GM18519 (cell line): ENCODE measurements around the gene C6orf132.

Experiments used
- ATAC-seq: cut with Tn5 transposase; IDR thresholded peaks from one replicate; pipeline ENCODE4 v1.9.1; 2021; ENCODE audit warnings: mild to moderate bottlenecking, moderate library complexity; ENCODE audit not compliant: unreplicated experiment, low FRiP score

C6orf132 gene

DNA sequence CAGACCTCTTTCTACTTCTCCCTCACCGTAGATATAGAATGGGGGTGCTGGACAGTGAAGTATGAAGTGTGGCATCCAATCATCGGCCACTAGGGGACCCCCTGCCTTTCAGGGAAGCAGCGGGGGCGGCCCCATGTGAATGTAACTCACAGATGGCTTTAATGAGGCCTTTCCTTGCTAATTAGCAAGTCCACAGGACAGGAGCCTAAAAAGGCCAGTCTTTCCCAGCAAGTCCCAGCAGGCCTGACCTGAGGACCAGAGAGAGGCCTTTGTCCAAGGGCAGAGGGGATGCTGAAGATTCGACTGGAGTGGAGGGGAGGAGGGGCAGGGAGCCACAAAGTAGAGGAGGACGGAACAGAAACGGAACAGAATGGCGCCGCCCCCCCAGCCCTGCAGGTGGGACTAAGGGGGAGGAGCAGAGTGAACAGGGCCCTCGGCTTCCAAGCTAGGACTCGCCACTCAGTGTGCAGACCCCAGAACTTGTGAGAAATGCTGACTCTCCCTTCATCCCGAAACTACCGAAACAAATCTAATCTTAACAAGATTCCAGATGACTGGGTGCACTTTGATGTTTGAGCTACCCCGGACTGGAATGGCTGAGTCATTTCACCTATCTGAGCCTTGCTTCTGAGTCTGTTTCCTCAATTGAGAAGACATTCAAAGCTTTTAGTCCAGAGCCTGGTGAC, 5.8 kb downstream of the C6orf132 start:
- ATAC-seq, result no peak

GRCh38 chr6:42135722-42136121, 6.7 kb downstream of the C6orf132 start:
- no peak for ATAC-seq

GRCh38 chr6:42135161-42135560, 7.3 kb downstream of the C6orf132 start:
- no peak for ATAC-seq

DNA sequence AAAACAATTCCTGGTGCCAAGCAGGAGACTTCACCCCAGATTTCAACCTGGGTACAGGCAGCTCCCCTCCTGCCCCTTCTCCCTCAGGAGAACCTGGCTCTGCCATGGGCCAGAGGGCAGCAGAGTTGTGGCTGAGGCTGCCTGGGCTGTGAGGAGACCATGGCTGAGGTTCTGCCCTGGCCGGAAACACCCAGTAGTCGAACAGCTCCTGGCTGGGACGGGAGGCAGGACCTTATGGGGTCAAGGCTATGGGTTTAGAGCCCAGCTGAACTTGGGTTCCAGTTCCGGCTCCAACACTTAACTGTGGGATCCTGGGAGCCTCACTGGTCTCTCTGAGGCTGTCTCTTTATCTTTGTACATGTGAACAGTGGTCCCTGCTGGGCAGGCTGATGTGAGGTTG, 8.5 kb downstream of the C6orf132 start:
- no peak for ATAC-seq

DNA sequence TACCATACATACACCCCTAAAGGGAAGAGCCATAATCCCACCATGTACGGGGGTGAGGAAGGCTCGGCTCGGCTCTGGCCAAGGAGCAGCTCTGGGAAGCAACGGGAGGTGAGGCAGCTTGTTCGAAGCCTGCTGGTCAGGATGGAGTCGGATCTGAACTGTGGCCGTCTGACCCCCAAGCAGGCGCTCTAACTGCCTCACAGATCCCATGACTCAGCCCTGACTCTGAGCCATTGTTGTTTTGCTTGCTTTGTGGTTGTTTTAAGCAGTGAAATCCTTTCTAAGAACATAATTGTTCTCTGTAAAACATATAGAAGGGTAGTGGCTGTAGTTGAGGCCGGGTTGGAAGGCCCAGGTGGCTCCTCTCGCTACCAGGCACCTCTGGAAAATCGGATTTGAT, 10.9 kb downstream of the C6orf132 start:
- ATAC-seq, result no peak

DNA sequence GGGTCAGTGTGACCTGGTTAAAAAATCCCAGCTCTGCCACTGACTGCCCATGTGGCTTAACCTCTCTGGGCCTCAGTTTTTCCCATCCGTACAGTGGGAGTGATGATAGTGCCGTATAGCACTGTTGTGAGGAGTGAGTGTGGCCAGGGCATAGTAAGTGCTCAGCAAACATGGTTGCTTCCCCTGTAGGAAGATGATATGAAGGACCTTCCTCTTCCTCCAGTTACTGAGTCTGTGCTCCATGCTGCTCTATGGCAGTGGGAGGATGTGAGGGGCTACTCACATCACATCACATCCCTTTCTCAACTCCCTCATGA, 13.1 kb downstream of the C6orf132 start:
- ATAC-seq, result no peak

DNA sequence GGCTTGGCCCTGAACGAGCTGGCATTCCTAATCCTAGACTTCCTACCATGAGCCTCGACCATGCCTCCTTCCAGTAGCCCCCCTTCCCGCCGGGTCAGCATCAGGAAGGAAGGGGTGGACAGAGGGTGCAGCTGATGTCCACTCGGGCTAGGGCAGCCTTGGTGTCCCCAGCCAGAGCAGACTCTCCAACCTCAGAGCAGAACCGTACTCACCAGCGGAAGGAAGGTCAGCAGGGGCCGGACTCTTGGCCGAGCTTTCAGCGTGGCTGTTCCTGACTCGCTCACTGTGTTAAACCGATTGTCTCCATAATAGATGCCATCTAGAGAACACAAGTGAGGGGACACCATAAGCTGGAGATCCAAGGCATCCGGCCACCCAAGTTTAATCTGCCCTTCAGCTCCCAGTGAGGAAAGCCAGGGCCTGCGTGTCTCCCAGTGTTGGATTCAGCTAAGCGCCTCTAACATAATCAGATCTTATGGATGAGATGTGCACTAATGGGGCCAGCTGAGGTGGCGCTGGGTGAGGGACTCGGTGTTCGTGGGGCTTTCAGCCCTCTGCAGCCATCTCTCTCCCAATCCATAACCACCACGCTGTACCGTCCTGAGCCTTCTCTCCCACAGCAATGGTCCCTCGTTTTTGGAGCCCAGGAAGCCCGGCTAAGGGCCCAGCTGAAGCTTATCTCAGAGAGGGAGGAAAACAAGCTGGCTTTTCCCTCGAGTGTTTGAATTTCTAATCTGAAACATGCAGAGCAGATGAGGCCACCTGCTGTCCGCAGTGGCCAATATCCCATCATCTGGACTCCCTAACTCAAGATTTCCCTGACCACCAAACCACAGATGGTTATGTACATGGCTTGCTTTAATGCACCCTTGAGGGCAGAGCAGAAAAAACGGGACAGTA, 13.7 kb downstream of the C6orf132 start:
- ATAC-seq, result no peak

DNA sequence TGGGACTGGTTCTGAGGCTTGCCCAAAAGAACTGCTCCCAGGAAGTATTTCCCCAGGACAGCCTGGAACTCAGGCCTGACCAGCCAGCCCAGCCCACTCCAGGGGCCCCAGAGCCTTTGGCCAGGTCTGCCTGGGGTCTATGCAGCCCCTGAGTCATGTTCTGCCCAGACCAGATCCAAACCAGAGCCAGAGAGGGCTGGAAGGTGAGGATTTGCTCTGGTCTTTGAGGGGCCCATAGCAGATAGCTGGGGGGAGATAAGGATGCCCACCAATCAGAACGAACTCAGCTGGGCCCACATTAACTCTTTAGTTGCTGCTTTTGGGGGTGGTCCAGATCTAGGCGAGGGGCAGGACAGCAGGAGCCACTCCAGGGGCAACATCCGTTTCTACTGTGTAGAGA, 16.8 kb downstream of the C6orf132 start:
- ATAC-seq, result no peak

- no peak for ATAC-seq
Measured at GRCh38 chr6:42125231-42125630, 17.2 kb downstream of the C6orf132 start.

DNA sequence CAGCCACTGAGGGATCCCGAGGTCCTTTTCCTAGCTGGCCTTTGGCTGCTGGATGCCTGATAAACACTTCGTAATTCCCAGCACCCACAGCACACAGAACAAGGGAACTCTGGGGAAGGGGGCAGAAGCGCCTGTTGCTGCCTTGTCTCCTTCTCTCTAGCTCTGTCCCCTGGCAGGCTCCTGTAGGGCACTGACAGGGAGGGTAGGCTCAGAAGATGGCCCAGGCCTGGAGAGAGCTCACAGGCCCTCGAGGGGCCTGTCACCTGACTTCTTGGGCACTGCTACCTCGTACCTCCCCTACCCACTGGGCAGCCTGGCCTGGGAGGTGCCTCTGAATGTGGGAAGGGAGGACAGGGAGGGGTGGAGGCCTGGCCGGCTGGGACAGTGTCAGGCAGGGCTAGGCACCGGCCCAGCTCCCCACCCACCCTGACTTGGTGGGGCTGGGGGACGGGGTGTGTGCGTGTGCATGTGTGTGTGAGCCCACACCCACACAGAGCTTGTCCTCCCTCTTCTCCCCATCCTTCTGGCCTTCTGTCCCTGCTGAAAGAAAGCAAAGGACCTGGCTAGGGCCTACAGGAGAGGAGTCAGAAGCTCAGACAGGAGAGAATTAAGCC, 18.1 kb downstream of the C6orf132 start:
- no peak for ATAC-seq

DNA sequence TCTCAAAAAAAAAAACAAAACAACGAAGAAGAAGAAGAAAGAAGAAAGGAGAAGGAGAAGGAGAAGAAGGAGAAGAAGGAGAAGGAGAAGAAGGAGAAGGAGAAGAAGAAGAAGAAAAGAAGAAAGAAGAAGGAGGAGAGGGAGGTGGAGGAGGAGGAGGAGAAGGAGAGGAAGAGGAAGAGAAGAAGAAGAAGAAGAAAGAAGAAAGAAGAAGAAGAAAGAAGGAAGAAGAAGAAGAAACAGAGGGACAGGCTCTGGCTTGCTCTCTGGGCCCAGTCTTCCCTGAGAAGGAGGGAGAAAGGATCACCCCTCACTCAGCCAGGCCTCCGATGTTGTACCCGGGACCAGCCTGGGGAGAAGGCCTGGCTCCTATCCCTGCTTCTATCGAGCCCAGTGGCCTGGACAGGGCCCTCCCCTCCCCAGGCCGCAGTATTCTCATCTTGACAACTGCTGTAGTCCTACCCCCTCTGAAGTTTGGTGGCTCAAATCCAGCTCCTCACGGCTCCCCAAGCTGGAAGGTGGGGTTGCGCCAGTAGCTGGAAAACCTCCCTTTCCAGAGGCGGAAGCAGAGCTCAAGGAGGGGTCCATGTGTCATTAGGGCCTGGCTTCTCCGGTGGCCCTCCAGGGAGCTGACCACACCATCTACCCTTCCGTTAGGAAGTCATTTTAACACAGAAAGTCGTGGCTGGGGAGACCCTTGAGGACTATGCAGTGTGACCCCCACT, 18.9 kb downstream of the C6orf132 start:
- no peak for ATAC-seq

DNA sequence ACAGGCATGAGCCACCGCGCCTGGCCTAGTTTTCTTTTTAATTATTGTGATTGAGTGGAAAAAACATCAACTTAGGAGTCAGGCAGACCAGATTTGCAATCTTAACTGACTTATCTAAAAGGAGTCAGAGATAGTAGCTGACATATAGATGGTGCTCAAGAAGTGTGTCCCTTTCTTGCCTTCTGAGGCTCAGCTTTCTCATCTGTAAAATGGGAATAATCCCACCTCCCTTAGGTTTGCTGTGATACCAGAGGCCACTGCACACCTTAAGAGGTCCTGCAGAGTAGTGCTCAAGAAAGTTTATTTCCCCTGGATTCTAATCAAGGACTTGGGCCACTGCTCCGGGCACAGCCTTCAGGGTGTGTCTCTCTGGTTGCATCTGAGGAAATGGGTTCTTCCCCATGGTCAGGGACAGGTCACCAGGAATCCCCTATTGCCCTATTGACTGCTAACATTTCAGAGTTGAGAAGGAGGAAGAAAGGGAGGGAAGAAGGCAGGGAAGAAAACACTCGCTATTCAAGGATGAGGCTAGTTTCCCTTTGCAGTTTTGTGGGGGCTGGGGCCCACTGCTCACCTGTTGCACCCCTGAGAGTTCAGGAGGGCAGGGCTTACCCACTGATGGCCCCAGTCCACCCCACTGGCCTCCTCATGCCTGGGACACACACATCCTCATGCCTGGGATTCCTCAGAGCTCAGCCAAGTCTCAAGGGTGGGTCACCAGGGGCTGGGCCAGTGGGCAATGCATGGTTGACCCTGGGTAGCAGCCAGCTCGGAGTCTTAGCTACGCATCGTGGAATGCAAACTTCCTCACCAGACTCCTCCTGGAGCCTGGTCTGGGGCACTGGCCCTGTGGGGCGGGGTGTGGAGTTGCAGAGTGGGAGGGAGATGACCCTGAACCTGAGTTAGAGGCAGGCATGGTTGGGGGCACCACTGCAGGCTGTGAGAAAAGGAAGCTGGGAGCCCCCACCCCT, 21.2 kb downstream of the C6orf132 start:
- ATAC-seq, result no peak

- ATAC-seq, result no peak
Measured at GRCh38 chr6:42118162-42119001, 24.0 kb downstream of the C6orf132 start.

GRCh38 chr6:42117843-42118161, 24.6 kb downstream of the C6orf132 start:
- ATAC-seq, result no peak

GRCh38 chr6:42113936-42114636, 28.3 kb downstream of the C6orf132 start:
- ATAC-seq, result no peak

GRCh38 chr6:42112351-42112750, 30.1 kb downstream of the C6orf132 start:
- ATAC-seq, result no peak

DNA sequence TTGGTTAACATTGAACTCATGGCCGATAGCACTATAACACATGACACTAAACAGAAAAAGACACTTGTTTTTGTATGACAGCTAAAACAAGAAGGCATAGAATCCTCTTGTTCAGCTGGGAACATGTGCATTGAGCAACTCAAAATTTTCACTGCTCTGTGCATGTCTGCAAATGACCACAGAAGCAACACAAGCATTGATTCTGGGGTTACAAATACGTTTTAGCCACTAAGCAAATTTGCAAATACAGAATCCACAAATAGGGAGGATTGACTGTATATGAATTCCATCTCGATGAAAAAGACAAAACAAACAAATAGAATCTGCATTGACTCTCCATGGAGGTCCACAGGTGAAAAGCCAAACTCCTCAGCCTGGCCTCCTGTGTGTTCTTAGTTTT, 31.7 kb downstream of the C6orf132 start:
- ATAC-seq, result no peak

GRCh38 chr6:42108071-42108470, 34.3 kb downstream of the C6orf132 start:
- no peak for ATAC-seq
